Type B pancreatic cell (in vitro differentiated cells): Measurements from ENCODE around the gene SETD4. TPM values are rescaled to one million over a fixed set of nuclear protein-coding genes. Genes with fewer than 3 reads are reported as not detected.

Source experiments
- DNase-seq: peaks from one replicate; pipeline ENCODE4 v3.0.0; 2021; ENCODE audit warnings: mixed read lengths; ENCODE audit not compliant: unreplicated experiment; ENCODE audit errors: extremely low spot score
- H3K27ac Mint-ChIP-seq: 2 replicates; pipeline ENCODE4 v1.8.0; 2021; ENCODE audit warnings: mild to moderate bottlenecking, mixed read lengths
- H3K27me3 Mint-ChIP-seq: 2 replicates; pipeline ENCODE4 v1.8.0; 2021; ENCODE audit warnings: mixed read lengths
- H3K36me3 Mint-ChIP-seq: 2 replicates; pipeline ENCODE4 v1.8.0; 2021; ENCODE audit warnings: mixed read lengths
- H3K4me1 Mint-ChIP-seq: one replicate; pipeline ENCODE4 v1.8.0; 2021; ENCODE audit warnings: mixed read lengths; ENCODE audit not compliant: unreplicated experiment
- H3K4me3 Mint-ChIP-seq: 2 replicates; pipeline ENCODE4 v1.8.0; 2021; ENCODE audit warnings: mild to moderate bottlenecking, mixed read lengths
- H3K9me3 Mint-ChIP-seq: 2 replicates; pipeline ENCODE4 v1.8.0; 2021; ENCODE audit warnings: mixed read lengths
- CTCF ChIP-seq: fragments of 200-600 bp; sonication (generic); conservative IDR thresholded peaks from 2 replicates; pipeline ENCODE4 v1.5.0; 2021; ENCODE audit warnings: antibody characterized with exemption, mild to moderate bottlenecking
- total RNA-seq: library from RNA; stranded (reverse); gene quantifications from 2 replicates; pipeline ENCODE4 v1.2.1, GENCODE V29; 2021; ENCODE audit warnings: low replicate concordance

The SETD4 gene
- total RNA-seq, 1 donor from 2014 or later: 26.4 TPM

GRCh38 chr21:35987475-35987874, 72.9 kb downstream of the SETD4 start:
- H3K9me3 Mint-ChIP-seq: peaks cover 7% of the 10 kb centered on the region
- H3K4me3 Mint-ChIP-seq: no peak overlapping the region
- no peak overlapping the region for H3K27ac Mint-ChIP-seq
- no peaks in the 10 kb centered on the region for H3K27me3 Mint-ChIP-seq
- TF ChIP-seq CTCF: no peak
- no peak for DNase-seq
- peaks cover 21% of the 10 kb centered on the region for H3K4me1 Mint-ChIP-seq
- no peaks in the 10 kb centered on the region for H3K36me3 Mint-ChIP-seq

- no peak for DNase-seq
- Mint-ChIP-seq H3K4me1 (peaks cover 21% of the 10 kb centered on the region), H3K9me3 (peaks cover 7% of the 10 kb centered on the region), H3K27me3 (no peaks in the 10 kb centered on the region), H3K36me3 (no peaks in the 10 kb centered on the region), H3K4me3 (peak overlapping the region; percentile 7), H3K27ac (no peak overlapping the region)
- no peak for TF ChIP-seq CTCF
These were observed 75.5 kb downstream of the SETD4 start for GRCh38 chr21:35984654-35985361.

Other genes starting within 250 kb of the SETD4 start
- 20.1 and 32.8 TPM in 2 replicates for gene CBR1, start 9.5 kb upstream of the SETD4 start, total RNA-seq
- gene CBR3, start 74.6 kb upstream of the SETD4 start, total RNA-seq: 1.0 and 1.6 TPM in 2 replicates
- 26.5 and 29.9 TPM in 2 replicates for gene DOP1B, start 96.3 kb upstream of the SETD4 start, total RNA-seq